Erythroblast (primary cell): ENCODE results near the gene SCNM1.
"Not testable (repeated sequence)": the region's sequence is repeated elsewhere in the genome, so short reads cannot be mapped to it uniquely, and the experiment has no call there.

ENCODE experiments used
- DNase-seq, 2 experiments: peaks; one replicate each; lab custom pipeline; 2025; lab: John Stamatoyannopoulos, UW
- GATA1 ChIP-seq: IDR thresholded peaks from 2 replicates; pipeline ENCODE4 v1.6.1; 2011; ENCODE audit warnings: low read depth, mild to moderate bottlenecking, control low read depth, low read length, moderate library complexity
- POLR2A ChIP-seq: IDR thresholded peaks from 2 replicates; pipeline ENCODE4 v1.6.1; 2011; ENCODE audit warnings: mild to moderate bottlenecking, low read length

Gene SCNM1

GRCh38 chr1:151193856-151194255 is 27.9 kb downstream of the SCNM1 start:
- TF ChIP-seq GATA1: no peak
- TF ChIP-seq POLR2A: no peak
- DNase-seq: no peak

- DNase-seq: peak; percentile 54 to 77
Observed at GRCh38 chr1:151194894-151195594, 29.1 kb downstream of the SCNM1 start.

GRCh38 chr1:151196292-151196800 is 30.4 kb downstream of the SCNM1 start:
- DNase-seq: peak; percentile 77 to 79
- TF ChIP-seq GATA1: no peak
- TF ChIP-seq POLR2A: no peak

GRCh38 chr1:151197863-151198253 is 31.9 kb downstream of the SCNM1 start:
- peak; percentile 68 to 72 for DNase-seq
- TF ChIP-seq POLR2A (no peak), GATA1 (no peak)

- peak; percentile 97 to 98 for DNase-seq
- no peak for TF ChIP-seq GATA1
- peak; percentile 85 for TF ChIP-seq POLR2A
Observed at GRCh38 chr1:151198254-151199127, 32.5 kb downstream of the SCNM1 start, which contains the start of gene PIP5K1A. Gene PIP5K1A, plus strand, starts transcription at chr1:151198552. Its CDS starts 445 bp downstream, at chr1:151198997.

GRCh38 chr1:151199873-151200581 is 34.1 kb downstream of the SCNM1 start:
- TF ChIP-seq POLR2A: no peak
- TF ChIP-seq GATA1: no peak
- DNase-seq: no peak

- DNase-seq: not testable (repeated sequence)
Observed at GRCh38 chr1:151205381-151205965, 39.5 kb downstream of the SCNM1 start.

- no peak for DNase-seq
- no peak for TF ChIP-seq POLR2A
- no peak for TF ChIP-seq GATA1
Observed at GRCh38 chr1:151210830-151211229, 44.9 kb downstream of the SCNM1 start.

- no peak for DNase-seq
- TF ChIP-seq GATA1 (no peak), POLR2A (no peak)
Observed at GRCh38 chr1:151211972-151212705, 46.2 kb downstream of the SCNM1 start.

GRCh38 chr1:151213560-151213959 is 47.6 kb downstream of the SCNM1 start:
- TF ChIP-seq POLR2A: no peak
- TF ChIP-seq GATA1: no peak
- DNase-seq: no peak
